OCI-LY1 (cell line): ENCODE measurements around the gene TLE5.

Experiments used
- EZH2 ChIP-seq: fragments of 200-600 bp; sonication (generic), shearing (Covaris generic); IDR thresholded peaks from 2 replicates; pipeline ENCODE4 v1.8.0; 2017; ENCODE audit warnings: borderline replicate concordance, mixed run types, mild to moderate bottlenecking, antibody characterized with exemption, low read length, moderate library complexity, mixed read lengths
- TF ChIP-seq, protein P1 (sequence below): fragments of 200-600 bp; sonication (generic), shearing (Covaris generic); IDR thresholded peaks from 2 replicates; pipeline ENCODE4 v1.5.1; 2017; ENCODE audit warnings: mild to moderate bottlenecking, antibody characterized with exemption, low read length, moderate library complexity, mixed read lengths

DNA sequence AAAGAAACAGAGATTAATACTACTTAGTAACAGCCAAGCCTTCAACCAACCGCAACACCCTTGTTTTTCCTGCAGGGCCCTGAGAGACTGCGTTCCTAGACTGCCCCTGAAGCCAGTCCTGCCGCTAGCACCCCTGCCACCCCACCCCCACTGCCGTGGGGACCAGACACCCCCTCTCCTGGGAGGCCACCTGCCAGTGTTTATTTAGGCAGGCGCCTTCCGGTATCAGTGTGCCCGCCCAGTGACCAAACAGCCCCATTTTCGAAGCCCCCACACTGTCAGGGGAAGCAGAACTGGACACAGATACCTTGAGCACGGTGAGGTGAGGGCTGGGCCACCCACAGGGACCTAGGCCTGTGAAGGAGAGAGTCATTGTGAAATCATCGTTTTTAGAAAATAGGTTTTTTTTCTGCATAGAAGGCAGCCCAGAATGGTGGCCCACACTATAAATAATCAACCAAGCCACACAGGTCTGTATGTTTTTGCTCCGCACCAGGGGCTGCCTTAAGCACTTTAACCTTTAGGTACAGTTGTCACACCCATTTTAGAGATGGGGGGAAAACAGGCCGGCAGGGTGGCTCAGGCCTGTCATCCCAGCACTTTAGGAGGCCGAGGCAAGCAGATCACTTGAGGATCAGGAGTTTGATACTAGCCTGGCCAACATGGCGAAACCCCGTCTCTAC is 3.5 kb upstream of the TLE5 start:
- TF ChIP-seq, protein P1, sequence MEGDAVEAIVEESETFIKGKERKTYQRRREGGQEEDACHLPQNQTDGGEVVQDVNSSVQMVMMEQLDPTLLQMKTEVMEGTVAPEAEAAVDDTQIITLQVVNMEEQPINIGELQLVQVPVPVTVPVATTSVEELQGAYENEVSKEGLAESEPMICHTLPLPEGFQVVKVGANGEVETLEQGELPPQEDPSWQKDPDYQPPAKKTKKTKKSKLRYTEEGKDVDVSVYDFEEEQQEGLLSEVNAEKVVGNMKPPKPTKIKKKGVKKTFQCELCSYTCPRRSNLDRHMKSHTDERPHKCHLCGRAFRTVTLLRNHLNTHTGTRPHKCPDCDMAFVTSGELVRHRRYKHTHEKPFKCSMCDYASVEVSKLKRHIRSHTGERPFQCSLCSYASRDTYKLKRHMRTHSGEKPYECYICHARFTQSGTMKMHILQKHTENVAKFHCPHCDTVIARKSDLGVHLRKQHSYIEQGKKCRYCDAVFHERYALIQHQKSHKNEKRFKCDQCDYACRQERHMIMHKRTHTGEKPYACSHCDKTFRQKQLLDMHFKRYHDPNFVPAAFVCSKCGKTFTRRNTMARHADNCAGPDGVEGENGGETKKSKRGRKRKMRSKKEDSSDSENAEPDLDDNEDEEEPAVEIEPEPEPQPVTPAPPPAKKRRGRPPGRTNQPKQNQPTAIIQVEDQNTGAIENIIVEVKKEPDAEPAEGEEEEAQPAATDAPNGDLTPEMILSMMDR: no peak
- TF ChIP-seq EZH2: no peak
